H1 (cell line): ENCODE results near the gene SLC25A26. TPM values are rescaled to one million over a fixed set of nuclear protein-coding genes. Genes with fewer than 3 reads are reported as not detected.

ENCODE experiments used
- CTCF ChIA-PET: fragments of 300-600 bp; sonication (Branson Sonifier 250); formaldehyde crosslinking; loops from one replicate; lab custom pipeline; 2021; ENCODE audit not compliant: partially characterized antibody; lab: Charles Lee
- POLR2A ChIA-PET: fragments of 300-600 bp; sonication (Branson Sonifier 250); formaldehyde crosslinking; loops from one replicate; lab custom pipeline; 2021; ENCODE audit warnings: inconsistent platforms; ENCODE audit not compliant: partially characterized antibody; lab: Charles Lee
- DNase-seq, 2 experiments: peaks; one replicate each; pipeline versions ENCODE4 v3.0.0 to v3.0.0-alpha.2; 2010 to 2022; ENCODE audit warnings: low spot score in 2 of 2, low read depth in 1 of 2, mixed read lengths in 1 of 2
- FAIRE-seq: peaks from 2 replicates; lab custom pipeline; 2011; peaks lifted over from hg19 to GRCh38; lab: Jason Lieb, UNC
- H2AFZ ChIP-seq: 2 replicates; pipeline ENCODE4 v1.8.1; 2012; ENCODE audit warnings: low read length, inconsistent platforms
- H2AK5ac ChIP-seq: 2 replicates; pipeline ENCODE4 v1.6.1; 2013; ENCODE audit warnings: low read depth, low read length
- H2BK120ac ChIP-seq: replicated peaks from 2 replicates; pipeline ENCODE3; 2013; ENCODE audit warnings: low read depth, low read length, inconsistent platforms
- H2BK12ac ChIP-seq: 2 replicates; pipeline ENCODE4 v1.6.1; 2013; ENCODE audit warnings: low read depth, low read length
- H2BK15ac ChIP-seq: 2 replicates; pipeline ENCODE4 v1.6.1; 2013; ENCODE audit warnings: low read length
- H2BK20ac ChIP-seq: 2 replicates; pipeline ENCODE4 v1.6.1; 2013; ENCODE audit warnings: low read length
- H2BK5ac ChIP-seq: 2 replicates; pipeline ENCODE4 v1.6.1; 2013; ENCODE audit warnings: low read depth, low read length
- H3K14ac ChIP-seq: 2 replicates; pipeline ENCODE4 v1.6.1; 2013; ENCODE audit warnings: inconsistent platforms; ENCODE audit not compliant: insufficient read length
- H3K18ac ChIP-seq: 2 replicates; pipeline ENCODE4 v1.6.1; 2013; ENCODE audit warnings: low read length; ENCODE audit errors: extremely low read depth
- H3K23ac ChIP-seq: 2 replicates; pipeline ENCODE4 v1.6.1; 2013; ENCODE audit warnings: inconsistent platforms; ENCODE audit not compliant: insufficient read length
- H3K23me2 ChIP-seq: 2 replicates; pipeline ENCODE4 v1.6.1; 2013; ENCODE audit warnings: low read depth, low read length
- H3K27ac ChIP-seq: 2 replicates; pipeline ENCODE4 v1.6.1; 2011; ENCODE audit warnings: low read depth, low read length, inconsistent platforms
- H3K27me3 ChIP-seq, 4 experiments: replicated peaks in 1 of 4; 1 replicate in 1 of 4; 2 replicates in 3 of 4; pipeline versions ENCODE4 v1.6.1 to v1.8.1; 2011 to 2013; ENCODE audit warnings: low read length in 3 of 4, mild to moderate bottlenecking in 3 of 4, inconsistent platforms in 2 of 4, mixed read lengths in 2 of 4, moderate library complexity in 1 of 4; ENCODE audit not compliant: control insufficient read depth in 3 of 4, insufficient read depth in 3 of 4; ENCODE audit errors: extremely low read depth in 1 of 4
- H3K36me3 ChIP-seq, 4 experiments: 2 replicates each; pipeline versions ENCODE4 v1.6.1 to v1.8.1; 2011 to 2013; ENCODE audit warnings: mild to moderate bottlenecking in 4 of 4, low read length in 3 of 4, moderate library complexity in 2 of 4, control low read depth in 1 of 4, inconsistent platforms in 1 of 4; ENCODE audit not compliant: insufficient read depth in 4 of 4, control insufficient read depth in 2 of 4
- H3K4ac ChIP-seq: replicated peaks from 2 replicates; pipeline ENCODE3; 2013; ENCODE audit warnings: low read length, low read depth, mixed read lengths, inconsistent platforms; ENCODE audit not compliant: insufficient read length
- H3K4me1 ChIP-seq, 4 experiments: replicated peaks in 1 of 4; 1 replicate in 1 of 4; 2 replicates in 3 of 4; pipeline versions ENCODE4 v1.6.1 to v1.8.1; 2011 to 2013; ENCODE audit warnings: low read length in 3 of 4, inconsistent platforms in 2 of 4, mixed read lengths in 1 of 4; ENCODE audit not compliant: insufficient read depth in 4 of 4, control insufficient read depth in 3 of 4
- H3K4me2 ChIP-seq, 2 experiments: 2 replicates each; pipeline versions ENCODE4 v1.6.1 to v1.8.1; 2011 to 2013; ENCODE audit warnings: low read depth in 2 of 2, low read length in 2 of 2, control low read depth in 1 of 2, inconsistent platforms in 1 of 2, mild to moderate bottlenecking in 1 of 2; ENCODE audit not compliant: insufficient read depth in 1 of 2
- H3K4me3 ChIP-seq, 4 experiments: fragments of 200-600, 300-600 bp in 1 of 4; sonication (generic), shearing (Covaris generic), sonication (Bioruptor Twin) in 1 of 4; 2 replicates each; pipeline versions ENCODE4 v1.5.1 to v1.8.1; 2011 to 2016; ENCODE audit warnings: low read length in 4 of 4, low read depth in 3 of 4, control low read depth in 2 of 4, inconsistent platforms in 2 of 4, mild to moderate bottlenecking in 2 of 4, mixed read lengths in 1 of 4, moderate library complexity in 1 of 4; ENCODE audit not compliant: insufficient read depth in 2 of 4; ENCODE audit errors: extremely low read depth in 1 of 4
- H3K56ac ChIP-seq: replicated peaks from 2 replicates; pipeline ENCODE3; 2013; ENCODE audit warnings: low read depth, mild to moderate bottlenecking, mixed read lengths, low read length, inconsistent platforms; ENCODE audit not compliant: insufficient read length
- H3K79me1 ChIP-seq: 2 replicates; pipeline ENCODE4 v1.6.1; 2013; ENCODE audit warnings: low read depth, low read length, control low read depth
- H3K79me2 ChIP-seq, 2 experiments: 2 replicates each; pipeline versions ENCODE4 v1.6.1 to v1.8.1; 2012 to 2013; ENCODE audit warnings: low read length in 2 of 2, mild to moderate bottlenecking in 2 of 2, inconsistent platforms in 1 of 2; ENCODE audit not compliant: insufficient read depth in 2 of 2, control insufficient read depth in 1 of 2
- H3K9ac ChIP-seq, 4 experiments: replicated peaks in 1 of 4; 1 replicate in 1 of 4; 2 replicates in 3 of 4; pipeline versions ENCODE4 v1.6.1 to v1.8.1; 2011 to 2013; ENCODE audit warnings: low read depth in 3 of 4, low read length in 3 of 4, control low read depth in 2 of 4, mild to moderate bottlenecking in 2 of 4, moderate library complexity in 2 of 4, inconsistent platforms in 1 of 4; ENCODE audit errors: extremely low read depth in 1 of 4
- H3K9me3 ChIP-seq, 2 experiments: 2 replicates each; pipeline versions ENCODE4 v1.6.1 to v1.8.1; 2012 to 2013; ENCODE audit warnings: mild to moderate bottlenecking in 2 of 2, moderate library complexity in 2 of 2, control low read depth in 1 of 2, inconsistent platforms in 1 of 2, low read depth in 1 of 2, low read length in 1 of 2, mixed read lengths in 1 of 2; ENCODE audit not compliant: insufficient read depth in 2 of 2
- H4K20me1 ChIP-seq, 2 experiments: replicated peaks in 1 of 2; 2 replicates each; pipeline versions ENCODE3 to v1.8.1; 2011 to 2013; ENCODE audit warnings: inconsistent platforms in 2 of 2, low read length in 2 of 2, mild to moderate bottlenecking in 1 of 2; ENCODE audit not compliant: insufficient read depth in 2 of 2, control insufficient read depth in 1 of 2
- H4K5ac ChIP-seq: 2 replicates; pipeline ENCODE4 v1.6.1; 2013; ENCODE audit warnings: low read length, low read depth, mixed read lengths, inconsistent platforms; ENCODE audit not compliant: insufficient read length
- H4K8ac ChIP-seq: 2 replicates; pipeline ENCODE4 v1.8.0; 2013; ENCODE audit warnings: mild to moderate bottlenecking, moderate library complexity, low read length, inconsistent platforms; ENCODE audit not compliant: insufficient read depth; ENCODE audit errors: extremely low read depth
- H4K91ac ChIP-seq: replicated peaks from 2 replicates; pipeline ENCODE3; 2013; ENCODE audit warnings: low read length, mixed read lengths, inconsistent platforms; ENCODE audit not compliant: insufficient read length
- CBX5 ChIP-seq: fragments of 300-800, 300-1000 bp; sonication (generic); IDR thresholded peaks from 2 replicates; pipeline ENCODE4 v1.7.1; 2016; ENCODE audit warnings: antibody characterized with exemption, low read length, low read depth
- CBX8 ChIP-seq: fragments of 300-800, 300-1000 bp; sonication (generic); IDR thresholded peaks from 2 replicates; pipeline ENCODE4 v1.7.1; 2016; ENCODE audit warnings: low read depth, low read length, borderline replicate concordance
- EZH2 ChIP-seq: fragments of 200-600 bp; sonication (generic); IDR thresholded peaks from 2 replicates; pipeline ENCODE4 v1.7.1; 2012; ENCODE audit warnings: low read depth, mild to moderate bottlenecking, moderate library complexity, low read length, inconsistent platforms; ENCODE audit not compliant: severe bottlenecking
- POU5F1 ChIP-seq: IDR thresholded peaks from 2 replicates; pipeline ENCODE4 v1.6.1; 2011; ENCODE audit warnings: low read depth, mild to moderate bottlenecking, low read length, moderate library complexity
- RFX5 ChIP-seq: IDR thresholded peaks from 2 replicates; pipeline ENCODE4 v1.6.1; 2011; ENCODE audit warnings: low read depth, low read length, improper control_type of control experiment, borderline replicate concordance
- RNF2 ChIP-seq: fragments of 200-900, 300-1000 bp; sonication (generic); IDR thresholded peaks from 2 replicates; pipeline ENCODE4 v1.7.1; 2016; ENCODE audit warnings: borderline replicate concordance, low read depth, mild to moderate bottlenecking, antibody characterized with exemption, low read length; ENCODE audit not compliant: poor library complexity, severe bottlenecking; ENCODE audit errors: missing control alignments
- SRF ChIP-seq: IDR thresholded peaks from 2 replicates; pipeline ENCODE4 v1.6.1; 2011; ENCODE audit warnings: mild to moderate bottlenecking, low read depth, low read length, moderate library complexity
- USF2 ChIP-seq: IDR thresholded peaks from 2 replicates; pipeline ENCODE4 v1.6.1; 2011; ENCODE audit warnings: low read length, improper control_type of control experiment
- YY1 ChIP-seq: IDR thresholded peaks from 2 replicates; pipeline ENCODE4 v1.6.1; 2011; ENCODE audit warnings: low read depth, mild to moderate bottlenecking, low read length
- WGBS, 2 experiments: shearing (Covaris generic) in 1 of 2; methylation state at CpG; one replicate each; pipeline versions ENCODE4 v1.1.6 to v1.1.7; 2013 to 2015; ENCODE audit warnings: low lambda C conversion rate in 2 of 2, mixed read lengths in 2 of 2, inconsistent platforms in 1 of 2, low coverage in 1 of 2, missing lambda C conversion rate in 1 of 2; ENCODE audit not compliant: insufficient replicate concordance in 2 of 2, insufficient coverage in 1 of 2, insufficient read length in 1 of 2; ENCODE audit errors: extremely low coverage in 1 of 2, missing lambda C conversion rate in 1 of 2; 5-methylcytosine and 5-hydroxymethylcytosine counted together
- polyA plus RNA-seq, 7 experiments: library from polyadenylated mRNA; depleted of rRNA in 3 of 7; stranded (reverse) in 5 of 7; unstranded in 2 of 7; fragments of >200 nt in 5 of 7; fragments of 200-250 nt in 2 of 7; gene quantifications; 1 replicate in 5 of 7; 2 replicates in 1 of 7; 4 replicates in 1 of 7; pipeline versions ENCODE4 v1.2.1 to v1.2.3, GENCODE V29; 2011 to 2013; ENCODE audit warnings: missing spikeins in 2 of 7, mixed read lengths in 2 of 7
- total RNA-seq: library from RNA; stranded (reverse); fragmentation: NEBNext Ultra II Directional; extraction: Animal tissue kit (Norgen Biotek cat#: 25700); gene quantifications from 2 replicates; pipeline ENCODE4 v1.2.1, GENCODE V29; 2021
- TF ChIP-seq, protein P1 (sequence below): IDR thresholded peaks from 2 replicates; pipeline ENCODE4 v1.6.1; 2012; ENCODE audit warnings: inconsistent platforms

The SLC25A26 gene
- total and polyA plus RNA-seq, 2 of the 8 experiments (the other 6 are each of a cell fraction or from before 2014, with no cell fraction given), result 30.0 to 37.0 TPM

DNA sequence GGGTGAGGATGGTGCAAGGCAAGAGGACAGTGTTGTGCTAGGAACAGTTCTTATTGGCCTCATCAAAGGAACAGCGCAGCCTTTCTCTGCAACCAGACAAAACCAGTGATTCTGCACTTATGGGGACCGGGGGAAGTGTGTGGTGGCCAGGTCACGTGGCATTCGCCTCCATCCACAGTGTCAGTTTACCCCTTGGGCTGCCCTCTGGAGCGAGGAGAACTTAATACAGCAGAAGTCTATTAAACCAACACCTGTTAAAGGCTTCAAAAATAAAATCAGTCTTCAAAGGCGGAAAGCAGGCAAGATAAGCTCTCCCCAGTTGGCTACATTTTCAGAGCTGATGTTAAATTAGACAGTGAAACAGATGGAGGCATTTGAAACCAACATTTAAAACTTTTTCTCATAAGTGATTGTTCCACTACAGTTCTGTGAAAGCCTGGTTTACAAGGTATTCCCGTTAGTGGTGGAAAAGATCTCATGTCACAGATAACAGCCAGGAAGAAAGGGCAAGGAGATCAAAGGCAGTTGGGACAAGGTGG is 204.8 kb downstream of the SLC25A26 start:
- ChIA-PET CTCF (interaction anchor here (0.7 to 1.4 kb wide), 3 partner anchors 14 to 20 kb away, joined by 3 to 5 read pairs (median 4); no protein-coding TSS in a partner anchor), POLR2A (interaction anchor here (1.1 kb wide), 1 partner anchor 18 kb away, joined by 3 read pairs; no protein-coding TSS in a partner anchor)
- Histone ChIP-seq H3K23me2 (no peaks in the 10 kb centered on the region), H4K5ac (no peak overlapping the region), H3K36me3 (peaks cover 0 to 43% (median 13%) of the 10 kb centered on the region in 4 experiments; a peak in 5 of 8 replicates), H3K27ac (no peak overlapping the region), H3K23ac (no peak overlapping the region), H3K56ac (no peak overlapping the region), H3K79me2 (peaks cover 9 to 98% of the 10 kb centered on the region in 2 experiments), H3K9ac (no peak overlapping the region), H3K27me3 (no peaks in the 10 kb centered on the region), H4K20me1 (peaks cover 13 to 37% of the 10 kb centered on the region in 2 experiments), H2BK120ac (no peak overlapping the region), H3K14ac (no peak overlapping the region), H2AK5ac (no peak overlapping the region), H4K8ac (no peak overlapping the region), H3K4me3 (no peak overlapping the region), H3K4ac (no peak overlapping the region), H3K4me2 (no peak overlapping the region), H4K91ac (no peak overlapping the region), H3K79me1 (peaks cover 16% of the 10 kb centered on the region), H3K18ac (no peak overlapping the region), H3K4me1 (peaks cover 0 to 17% (median 10%) of the 10 kb centered on the region in 4 experiments; a peak in 6 of 7 replicates), H2BK12ac (no peak overlapping the region), H2AFZ (no peak overlapping the region), H2BK5ac (no peak overlapping the region), H2BK20ac (no peak overlapping the region), H3K9me3 (peaks cover 24 to 29% of the 10 kb centered on the region in 2 experiments), H2BK15ac (no peak overlapping the region)
- WGBS, 2 experiments, result 92% methylated on average over 7 of the region's 7 CpGs; no CpG with 5 or more reads in 1 of the 2 experiments
- DNase-seq (no peak), FAIRE-seq (no peak)
- TF ChIP-seq CBX8, result no peak
- no peak for TF ChIP-seq POU5F1
- no peak for TF ChIP-seq RFX5
- TF ChIP-seq EZH2, result no peak
- no peak for TF ChIP-seq RNF2
- TF ChIP-seq SRF, result no peak
- TF ChIP-seq, protein P1, sequence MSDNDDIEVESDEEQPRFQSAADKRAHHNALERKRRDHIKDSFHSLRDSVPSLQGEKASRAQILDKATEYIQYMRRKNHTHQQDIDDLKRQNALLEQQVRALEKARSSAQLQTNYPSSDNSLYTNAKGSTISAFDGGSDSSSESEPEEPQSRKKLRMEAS, result no peak
- TF ChIP-seq CBX5, result no peak
- TF ChIP-seq YY1, result no peak
- TF ChIP-seq USF2, result no peak
